Sigmoid colon (tissue), 7 donors: Measurements from ENCODE around the gene STK32B. TPM values are rescaled to one million over a fixed set of nuclear protein-coding genes. Genes with fewer than 3 reads are reported as not detected.

Source experiments
- DNase-seq: peaks from one replicate; pipeline ENCODE4 v3.0.0-alpha.2; 2019
- H3K27ac ChIP-seq, 4 donors: fragments of 200-600 bp; sonication (generic); one replicate each; pipeline ENCODE4 v1.5.1; 2016 to 2019; ENCODE audit warnings: mild to moderate bottlenecking in 1 of 4
- H3K27me3 ChIP-seq, 3 donors: fragments of 200-600 bp; sonication (generic); one replicate each; pipeline ENCODE4 v1.5.1; 2019; ENCODE audit warnings: mild to moderate bottlenecking in 1 of 3
- H3K36me3 ChIP-seq, 4 donors: fragments of 200-600 bp; sonication (generic); one replicate each; pipeline ENCODE4 v1.5.1; 2016 to 2019
- H3K4me1 ChIP-seq, 4 donors: fragments of 200-600 bp; sonication (generic); one replicate each; pipeline ENCODE4 v1.5.1; 2017 to 2019
- H3K4me3 ChIP-seq, 4 donors: fragments of 200-600 bp; sonication (generic); one replicate each; pipeline ENCODE4 v1.5.1; 2017 to 2019; ENCODE audit warnings: mild to moderate bottlenecking in 2 of 4, moderate library complexity in 1 of 4
- H3K9me3 ChIP-seq, 4 donors: fragments of 200-600 bp in 3 of 4; sonication (generic) in 3 of 4; one replicate each; pipeline versions ENCODE4 v1.5.1 to v1.6.1; 2013 to 2019
- EP300 ChIP-seq, 4 donors: sonication (generic); formaldehyde crosslinking; IDR thresholded peaks; one replicate each; pipeline ENCODE4 v1.6.1; 2017; ENCODE audit warnings: antibody characterized with exemption in 4 of 4
- POLR2A ChIP-seq, 2 donors: fragments of 450-650 bp; IDR thresholded peaks; one replicate each; pipeline ENCODE4 v1.6.1; 2016; ENCODE audit warnings: antibody characterized with exemption in 2 of 2, mild to moderate bottlenecking in 2 of 2, moderate library complexity in 2 of 2
- POLR2AphosphoS5 ChIP-seq, 4 donors: sonication (generic); formaldehyde crosslinking; IDR thresholded peaks; one replicate each; pipeline ENCODE4 v1.6.1; 2017; ENCODE audit warnings: antibody characterized with exemption in 4 of 4
- WGBS, 2 donors: extraction: QIAGEN DNeasy Blood & Tissue Kit; methylation state at CpG; one replicate each; pipeline ENCODE4 v1.1.7; 2013; 5-methylcytosine and 5-hydroxymethylcytosine counted together
- intact Hi-C: fragments of 100-400 bp; cut with DNase I; formaldehyde crosslinking; loops from one replicate; pipeline ENCODE4 v1.15.1; 2023
- polyA plus RNA-seq, 3 donors: library from polyadenylated mRNA; stranded (reverse); fragments of 200-250 nt; gene quantifications; one replicate each; pipeline ENCODE4 v1.2.3, GENCODE V29; 2013
- total RNA-seq, 4 donors: library from RNA; depleted of rRNA; stranded (reverse); fragments of >200 nt; gene quantifications; one replicate each; pipeline ENCODE4 v1.1.0, GENCODE V29; 2016
- TF ChIP-seq, protein P1 (sequence below), 4 experiments: fragments of 450-650 bp in 3 of 4; fragments of 200-600 bp in 1 of 4; IDR thresholded peaks; one replicate each; pipeline ENCODE4 v1.5.1; 2016 to 2019; ENCODE audit warnings: antibody characterized with exemption in 4 of 4, mild to moderate bottlenecking in 3 of 4, moderate library complexity in 2 of 4
- donor health status: healthy with polysubstance abuse.
- donor health status: Bipolar disorder and iron deficiency.
- donor health status: healthy.

Gene STK32B
- total and polyA plus RNA-seq, 7 donors: 0.23 to 3.9 (median 1.8) TPM

DNA sequence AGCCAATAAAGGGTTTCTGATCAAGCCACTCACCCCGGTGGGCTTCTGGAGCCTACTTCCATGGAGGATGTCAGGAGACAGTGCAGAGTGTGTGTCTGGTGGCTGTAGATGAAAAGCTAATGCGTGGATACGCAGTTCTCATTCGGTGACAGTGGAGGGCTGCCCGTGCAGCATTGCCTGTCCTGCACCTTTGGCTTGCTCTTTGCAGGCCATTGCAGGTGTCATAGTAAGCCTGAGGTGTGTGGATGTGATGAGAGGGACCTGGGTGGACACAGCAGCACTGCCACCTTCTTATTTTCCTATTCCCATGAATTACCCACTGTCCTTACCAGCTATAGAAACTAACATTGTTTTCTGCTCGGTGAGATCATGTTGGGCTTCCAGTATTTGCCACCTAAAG is 101.2 kb downstream of the STK32B start:
- WGBS, 2 donors: 85 to 86% methylated on average over 6 of the region's 6 CpGs
- Histone ChIP-seq H3K9me3 (no peaks in the 10 kb centered on the region), H3K27ac (no peak overlapping the region), H3K4me1 (no peaks in the 10 kb centered on the region), H3K36me3 (no peaks in the 10 kb centered on the region), H3K27me3 (no peaks in the 10 kb centered on the region), H3K4me3 (no peak overlapping the region)
- TF ChIP-seq, protein P1, sequence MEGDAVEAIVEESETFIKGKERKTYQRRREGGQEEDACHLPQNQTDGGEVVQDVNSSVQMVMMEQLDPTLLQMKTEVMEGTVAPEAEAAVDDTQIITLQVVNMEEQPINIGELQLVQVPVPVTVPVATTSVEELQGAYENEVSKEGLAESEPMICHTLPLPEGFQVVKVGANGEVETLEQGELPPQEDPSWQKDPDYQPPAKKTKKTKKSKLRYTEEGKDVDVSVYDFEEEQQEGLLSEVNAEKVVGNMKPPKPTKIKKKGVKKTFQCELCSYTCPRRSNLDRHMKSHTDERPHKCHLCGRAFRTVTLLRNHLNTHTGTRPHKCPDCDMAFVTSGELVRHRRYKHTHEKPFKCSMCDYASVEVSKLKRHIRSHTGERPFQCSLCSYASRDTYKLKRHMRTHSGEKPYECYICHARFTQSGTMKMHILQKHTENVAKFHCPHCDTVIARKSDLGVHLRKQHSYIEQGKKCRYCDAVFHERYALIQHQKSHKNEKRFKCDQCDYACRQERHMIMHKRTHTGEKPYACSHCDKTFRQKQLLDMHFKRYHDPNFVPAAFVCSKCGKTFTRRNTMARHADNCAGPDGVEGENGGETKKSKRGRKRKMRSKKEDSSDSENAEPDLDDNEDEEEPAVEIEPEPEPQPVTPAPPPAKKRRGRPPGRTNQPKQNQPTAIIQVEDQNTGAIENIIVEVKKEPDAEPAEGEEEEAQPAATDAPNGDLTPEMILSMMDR (IDR thresholded peaks at IDR 0.05): no peak
- no peak for TF ChIP-seq EP300 (IDR thresholded peaks at IDR 0.05)
- no peak for TF ChIP-seq POLR2AphosphoS5 (IDR thresholded peaks at IDR 0.05)
- no peak for TF ChIP-seq POLR2A (IDR thresholded peaks at IDR 0.05)
- DNase-seq: no peak
- intact Hi-C loops: no loop called here

GRCh38 chr4:5156682-5157081 is 105.4 kb downstream of the STK32B start:
- 46 to 64% methylated on average over 3 of the region's 3 CpGs for WGBS, 2 donors

GRCh38 chr4:5157791-5158770 is 106.8 kb downstream of the STK32B start:
- Histone ChIP-seq H3K4me3 (no peak overlapping the region), H3K27me3 (no peaks in the 10 kb centered on the region), H3K9me3 (no peaks in the 10 kb centered on the region), H3K4me1 (no peaks in the 10 kb centered on the region), H3K27ac (no peak overlapping the region), H3K36me3 (no peaks in the 10 kb centered on the region)
- intact Hi-C loops: no loop called here
- WGBS, 2 donors: 55 to 76% methylated on average over 17 of the region's 17 CpGs
- TF ChIP-seq EP300 (IDR thresholded peaks at IDR 0.05): no peak
- no peak for DNase-seq

More at GRCh38 chr4:5156682-5157081, 105.4 kb downstream of the STK32B start:
- no peak overlapping the region for H3K4me3 ChIP-seq
- no peaks in the 10 kb centered on the region for H3K36me3 ChIP-seq
- H3K27me3 ChIP-seq: no peaks in the 10 kb centered on the region
- no peak overlapping the region for H3K27ac ChIP-seq
- no peak for DNase-seq
- TF ChIP-seq POLR2AphosphoS5 (IDR thresholded peaks at IDR 0.05): no peak
- H3K9me3 ChIP-seq: no peaks in the 10 kb centered on the region
- no peaks in the 10 kb centered on the region for H3K4me1 ChIP-seq
- intact Hi-C loops: no loop called here

- Histone ChIP-seq H3K4me3 (no peak overlapping the region), H3K36me3 (no peaks in the 10 kb centered on the region), H3K4me1 (no peaks in the 10 kb centered on the region), H3K27ac (no peak overlapping the region), H3K9me3 (no peaks in the 10 kb centered on the region), H3K27me3 (no peaks in the 10 kb centered on the region)
- no peak for DNase-seq
- TF ChIP-seq EP300 (IDR thresholded peaks at IDR 0.05): no peak
- TF ChIP-seq POLR2A (IDR thresholded peaks at IDR 0.05): no peak
- TF ChIP-seq, protein P1 (IDR thresholded peaks at IDR 0.05): no peak
- TF ChIP-seq POLR2AphosphoS5 (IDR thresholded peaks at IDR 0.05): no peak
- intact Hi-C loops: no loop called here
- WGBS, 2 donors: 87 to 91% methylated on average over 6 of the region's 6 CpGs
Observed at GRCh38 chr4:5158825-5159224, 107.5 kb downstream of the STK32B start.

DNA sequence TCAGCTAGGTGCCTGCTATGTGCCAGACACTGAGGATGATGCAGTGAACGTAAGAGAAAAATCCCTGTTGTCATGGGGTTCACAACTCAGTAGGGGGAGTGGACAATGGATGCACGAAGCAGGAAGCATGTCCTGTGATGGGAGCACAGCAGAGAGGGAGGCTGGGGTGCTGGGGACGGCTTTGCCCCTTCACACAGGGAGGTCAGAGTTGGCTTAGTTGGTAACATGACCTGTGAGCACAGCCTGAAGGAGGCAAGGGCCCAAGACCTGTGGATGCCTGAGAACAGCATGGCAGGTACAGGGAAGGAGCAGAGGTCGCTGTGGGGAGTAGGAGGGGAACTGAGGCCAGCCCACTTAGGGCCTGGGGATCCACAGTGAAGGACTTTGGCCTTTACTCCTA is 109.4 kb downstream of the STK32B start:
- no peak for TF ChIP-seq POLR2A (IDR thresholded peaks at IDR 0.05)
- TF ChIP-seq, protein P1 (IDR thresholded peaks at IDR 0.05): no peak
- TF ChIP-seq EP300 (IDR thresholded peaks at IDR 0.05): no peak
- no peak for TF ChIP-seq POLR2AphosphoS5 (IDR thresholded peaks at IDR 0.05)
- Histone ChIP-seq H3K4me1 (no peaks in the 10 kb centered on the region), H3K36me3 (no peaks in the 10 kb centered on the region), H3K27me3 (no peaks in the 10 kb centered on the region), H3K4me3 (no peak overlapping the region), H3K9me3 (no peaks in the 10 kb centered on the region), H3K27ac (no peak overlapping the region)
- no peak for DNase-seq
- intact Hi-C loops: no loop called here
- WGBS, 2 donors: 58 to 68% methylated on average over 4 of the region's 4 CpGs
